ENCODE measurements around the gene SMAD3.

The SMAD3 gene

DNA sequence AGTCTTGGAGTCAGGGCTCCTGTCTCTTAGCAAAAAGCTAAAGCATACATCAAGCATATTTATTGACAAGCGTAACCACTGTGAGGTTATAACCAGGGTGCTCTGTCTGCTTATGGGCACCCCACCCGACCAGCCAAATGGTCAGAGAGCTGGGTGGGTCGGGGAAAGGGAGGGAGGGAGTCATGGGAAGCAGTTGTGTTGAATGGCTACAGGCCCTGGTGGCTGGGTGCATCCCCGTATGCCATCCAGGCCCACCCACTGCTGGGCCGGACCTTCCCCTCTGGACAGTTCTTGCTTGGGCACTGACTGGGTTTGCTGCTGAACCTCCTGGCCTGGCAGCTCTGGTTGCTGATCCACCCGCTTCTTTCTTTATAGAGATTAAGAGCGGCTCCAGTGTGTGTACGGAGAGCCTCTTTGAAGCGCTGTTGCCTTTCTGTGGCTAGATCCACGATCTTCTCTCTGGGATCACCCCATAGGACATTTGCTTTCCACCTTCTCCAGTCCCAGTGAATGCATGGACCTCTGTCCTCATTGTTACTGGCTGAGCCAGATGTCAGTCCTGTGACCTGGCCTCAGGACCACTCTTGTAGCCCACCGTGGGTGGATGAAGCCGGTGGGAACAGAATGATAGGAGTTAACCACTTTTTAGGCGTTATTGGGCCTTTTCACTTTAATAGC is 59.6 kb downstream of the SMAD3 start:
- no peak for DNase-seq (ENCODE audit: low read depth in 1 of 2, low spot score in 1 of 2)

GRCh38 chr15:67125589-67126502 is 60.4 kb downstream of the SMAD3 start:
- DNase-seq (ENCODE audit: low read depth in 1 of 2, low spot score in 1 of 2) = no peak

DNA sequence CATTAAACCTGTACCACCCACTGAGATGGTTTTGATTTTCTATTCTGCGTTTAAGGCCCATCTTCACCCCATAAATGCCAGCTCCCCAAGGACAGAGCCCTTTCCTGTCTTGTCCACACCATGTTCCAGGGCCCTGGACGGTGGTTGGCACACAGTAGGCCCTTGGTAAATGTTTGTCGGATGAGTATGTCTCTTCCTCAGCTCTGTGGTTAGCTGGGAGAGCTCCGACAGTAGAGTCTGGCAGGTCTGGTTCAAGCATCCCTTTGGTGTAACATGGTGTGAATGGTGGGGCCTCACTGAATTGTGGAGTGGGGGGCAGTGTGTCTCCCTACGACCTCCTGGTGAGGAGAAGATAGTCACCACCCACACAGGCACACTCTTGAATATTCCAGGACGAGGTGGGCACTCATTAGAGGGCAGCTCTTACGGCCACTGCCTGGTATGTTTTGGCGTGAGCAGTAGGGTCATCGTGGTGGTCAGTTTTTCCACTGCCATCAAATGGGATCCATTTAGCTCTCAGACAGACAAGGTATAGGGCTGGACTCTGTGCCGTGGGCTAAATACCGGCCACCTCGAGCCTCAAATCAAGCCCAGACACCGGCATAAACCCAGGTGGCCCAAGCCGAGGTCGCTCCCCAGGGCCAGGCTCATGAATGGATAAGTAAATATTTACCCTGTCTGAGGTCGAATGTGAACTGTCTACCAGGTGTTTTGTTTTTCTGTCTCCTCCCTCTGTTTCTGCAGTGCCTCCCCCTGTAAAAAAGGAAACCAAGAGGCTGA is 61.3 kb downstream of the SMAD3 start:
- no peak for DNase-seq (ENCODE audit: low read depth in 1 of 2, low spot score in 1 of 2)

DNA sequence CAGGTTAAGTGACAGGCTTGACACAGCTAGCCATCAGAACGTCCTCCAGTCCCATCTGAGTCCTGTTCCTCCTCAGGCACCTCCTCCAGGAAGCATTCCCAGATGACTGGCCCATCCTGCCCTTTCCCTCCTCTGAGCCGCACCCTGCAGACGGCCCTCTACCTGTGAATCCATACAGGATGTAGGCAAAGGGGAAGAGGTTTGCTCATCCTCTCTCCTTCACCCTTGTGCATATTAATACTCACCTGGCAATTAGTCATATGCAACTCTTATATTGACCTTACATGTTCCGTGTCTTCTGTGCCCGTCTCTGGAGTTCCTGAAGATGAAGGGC is 61.9 kb downstream of the SMAD3 start:
- no peak for DNase-seq (ENCODE audit: low read depth in 1 of 2, low spot score in 1 of 2)

DNA sequence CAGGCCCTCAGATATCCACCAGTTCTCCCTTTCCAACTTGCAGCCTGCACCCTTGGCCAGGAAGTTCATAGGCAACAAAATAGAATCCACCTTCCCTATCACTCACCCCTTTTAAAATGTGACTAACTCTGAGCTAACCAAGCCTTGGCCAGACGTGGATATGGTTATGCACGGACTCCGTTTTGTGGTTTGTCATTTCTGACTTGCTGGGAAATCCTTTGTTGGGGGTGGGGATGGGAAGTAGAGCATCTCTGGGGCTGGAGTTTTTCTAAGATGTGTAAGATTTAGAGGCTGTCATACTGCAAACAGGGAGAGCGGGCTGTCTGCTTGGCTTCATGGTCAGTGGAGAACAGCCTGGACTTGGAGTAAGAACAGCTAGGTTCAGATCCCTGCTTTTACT is 62.6 kb downstream of the SMAD3 start:
- DNase-seq (ENCODE audit: low read depth in 1 of 2, low spot score in 1 of 2) = no peak

DNA sequence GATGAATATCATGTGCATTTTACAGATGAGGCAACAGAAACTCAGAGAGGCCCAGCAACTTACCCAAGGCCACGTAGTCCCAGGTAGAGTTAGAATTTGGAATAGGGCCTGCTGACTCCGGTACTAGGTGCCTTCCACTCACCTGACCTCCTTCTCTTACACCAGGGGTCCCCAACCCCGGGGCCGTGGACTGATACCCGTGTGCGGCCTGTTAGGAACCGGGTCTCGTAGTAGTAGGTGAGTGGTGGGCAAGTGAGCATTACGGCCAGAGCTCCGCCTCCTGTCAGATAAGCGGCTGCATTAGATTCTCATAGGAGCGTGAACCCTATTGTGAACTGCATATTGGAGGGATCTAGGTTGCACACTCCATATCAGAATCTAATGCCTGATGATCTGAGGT is 64.8 kb downstream of the SMAD3 start:
- DNase-seq (ENCODE audit: low read depth in 1 of 2, low spot score in 1 of 2) = no peak

GRCh38 chr15:67130673-67131601 is 65.5 kb downstream of the SMAD3 start:
- no peak for DNase-seq (ENCODE audit: low read depth in 1 of 2, low spot score in 1 of 2)

- no peak for DNase-seq (ENCODE audit: low read depth in 1 of 2, low spot score in 1 of 2)
Measured at GRCh38 chr15:67132276-67132675, 66.9 kb downstream of the SMAD3 start.

DNA sequence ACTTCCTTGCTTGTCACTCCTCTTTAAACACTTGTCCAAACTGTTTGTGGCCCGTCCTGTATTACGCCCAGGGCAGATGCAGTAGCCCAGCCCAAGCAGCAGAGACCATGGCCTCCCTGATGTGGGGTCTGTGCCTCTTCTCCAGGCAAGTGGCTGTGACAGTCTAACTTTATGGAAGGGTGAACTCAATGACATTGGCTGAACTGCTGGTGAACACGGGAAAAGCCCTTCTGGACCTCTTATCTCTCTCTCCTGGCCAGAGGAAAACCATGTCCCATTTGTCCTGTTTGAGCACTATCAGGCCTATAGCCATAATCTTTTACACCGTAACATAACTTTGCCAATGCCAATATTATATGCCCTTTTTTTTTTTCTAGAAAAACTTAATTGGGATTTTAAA is 67.6 kb downstream of the SMAD3 start:
- no peak for DNase-seq (ENCODE audit: low read depth in 1 of 2, low spot score in 1 of 2)

GRCh38 chr15:67133738-67134066 is 68.3 kb downstream of the SMAD3 start:
- DNase-seq (ENCODE audit: low read depth in 1 of 2, low spot score in 1 of 2) = no peak

DNA sequence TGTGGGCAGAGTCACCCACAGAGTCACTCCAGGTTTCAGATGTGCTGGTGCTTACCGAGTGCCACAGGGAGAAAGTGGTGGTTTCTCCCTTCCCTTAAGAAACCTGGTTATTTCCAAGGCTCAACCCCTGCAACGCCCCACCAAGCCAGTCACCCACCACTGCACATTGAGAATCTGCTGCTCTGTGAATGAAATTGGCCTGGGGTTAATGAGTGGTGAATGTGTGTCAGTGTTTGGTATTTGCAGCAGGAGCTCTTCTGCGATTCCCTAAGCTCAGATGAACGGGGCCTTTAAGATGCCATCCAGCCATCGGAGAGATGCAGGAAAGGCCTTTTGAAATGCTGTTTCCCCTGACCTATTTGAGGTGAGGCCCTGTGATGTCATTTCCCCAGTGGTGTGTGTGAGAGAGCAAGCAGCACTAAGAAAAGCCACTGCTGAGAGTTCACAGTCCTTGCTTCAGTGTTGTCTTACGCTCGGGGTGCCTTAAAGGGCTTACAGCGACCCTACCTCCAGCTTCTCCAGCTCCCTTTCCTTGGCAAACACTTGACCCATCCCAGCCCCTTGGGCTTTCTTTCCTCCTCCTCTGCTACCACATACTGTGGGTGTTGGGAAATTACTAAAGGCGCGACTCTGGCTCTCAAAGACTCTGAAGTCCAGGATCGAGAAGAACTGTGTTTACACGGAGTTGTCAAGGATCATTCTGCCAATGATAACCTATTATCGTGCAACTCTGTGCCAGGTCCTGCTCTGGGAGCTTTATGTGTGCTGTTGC is 68.9 kb downstream of the SMAD3 start:
- peak in 1 of 2 donors; percentile 56 for DNase-seq (ENCODE audit: low read depth in 1 of 2, low spot score in 1 of 2)

DNA sequence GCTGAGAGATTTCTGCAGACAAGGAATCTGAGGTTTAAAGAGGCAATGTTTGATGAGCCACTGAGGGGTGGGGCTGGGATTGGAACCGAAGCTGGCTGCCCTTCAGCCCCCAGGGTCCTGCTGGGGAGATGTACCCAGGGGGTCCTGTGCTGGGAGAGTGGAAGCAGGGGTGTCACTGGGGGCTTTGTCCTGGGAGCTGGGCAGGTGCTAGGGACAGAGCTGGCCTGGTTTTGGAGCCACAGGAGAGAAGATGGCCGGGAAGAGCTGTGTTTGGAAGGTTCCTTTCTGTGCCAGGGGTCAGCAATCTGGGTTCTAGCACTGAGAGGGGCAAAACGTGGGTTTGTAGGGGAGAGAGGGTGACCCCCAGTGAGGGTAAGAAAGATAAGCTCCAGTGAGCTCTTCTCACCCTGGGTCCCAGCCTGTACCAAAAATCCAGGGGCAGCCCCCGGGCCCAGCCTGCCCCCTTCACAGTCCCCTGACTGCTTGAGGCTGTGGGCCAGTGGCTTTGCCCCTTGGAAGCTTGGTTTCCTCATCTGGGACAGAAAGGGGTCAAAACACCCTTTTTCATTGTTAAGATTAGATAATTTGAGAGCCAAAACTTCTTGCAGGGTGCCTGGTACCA is 69.6 kb downstream of the SMAD3 start:
- DNase-seq (ENCODE audit: low read depth in 1 of 2, low spot score in 1 of 2) = no peak

DNA sequence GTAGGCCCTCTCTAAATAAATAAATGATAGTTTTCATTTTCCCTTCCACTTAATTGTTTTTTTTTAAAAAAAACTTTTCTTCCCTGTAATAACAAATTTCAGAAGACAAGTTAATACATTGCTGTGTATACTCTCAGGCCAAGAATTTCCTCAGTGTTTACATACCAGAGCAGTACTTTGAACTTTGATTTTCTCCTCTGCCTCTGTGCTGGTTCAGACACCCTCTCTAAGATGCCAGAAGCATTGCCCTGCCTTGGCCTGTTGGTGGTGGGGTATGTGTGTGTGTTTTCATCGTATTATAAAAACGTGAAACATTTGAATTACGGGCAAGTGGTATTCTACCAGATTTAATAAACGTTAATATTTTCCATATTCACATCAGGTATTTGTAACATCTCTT is 70.1 kb downstream of the SMAD3 start:
- no peak for DNase-seq (ENCODE audit: low read depth in 1 of 2, low spot score in 1 of 2)

DNA sequence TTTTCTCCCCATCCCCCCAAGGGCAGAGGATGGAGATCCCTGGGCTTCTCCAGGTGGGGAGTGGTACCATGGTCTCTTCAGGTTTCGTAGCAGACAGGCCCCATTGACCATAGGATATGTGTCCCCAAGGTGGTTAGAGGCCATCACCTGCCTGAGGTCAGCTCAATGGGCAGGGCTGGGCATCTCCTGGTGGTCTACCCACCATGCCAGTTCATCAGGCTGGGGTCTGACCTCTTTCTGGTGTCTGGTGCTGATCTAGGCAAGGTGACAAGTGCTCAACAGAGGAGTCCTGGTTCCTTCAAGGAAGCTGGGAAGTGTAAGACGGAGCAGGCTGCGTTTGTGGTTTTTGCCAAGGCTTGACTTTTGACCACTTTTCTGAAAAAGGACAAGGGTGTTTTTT is 71.4 kb downstream of the SMAD3 start:
- DNase-seq (ENCODE audit: low read depth in 1 of 2, low spot score in 1 of 2) = no peak

- no peak for DNase-seq (ENCODE audit: low read depth in 1 of 2, low spot score in 1 of 2)
Measured at GRCh38 chr15:67137319-67137718, 71.9 kb downstream of the SMAD3 start.

GRCh38 chr15:67137951-67138848 is 72.8 kb downstream of the SMAD3 start:
- DNase-seq (ENCODE audit: low read depth in 1 of 2, low spot score in 1 of 2) = no peak

DNA sequence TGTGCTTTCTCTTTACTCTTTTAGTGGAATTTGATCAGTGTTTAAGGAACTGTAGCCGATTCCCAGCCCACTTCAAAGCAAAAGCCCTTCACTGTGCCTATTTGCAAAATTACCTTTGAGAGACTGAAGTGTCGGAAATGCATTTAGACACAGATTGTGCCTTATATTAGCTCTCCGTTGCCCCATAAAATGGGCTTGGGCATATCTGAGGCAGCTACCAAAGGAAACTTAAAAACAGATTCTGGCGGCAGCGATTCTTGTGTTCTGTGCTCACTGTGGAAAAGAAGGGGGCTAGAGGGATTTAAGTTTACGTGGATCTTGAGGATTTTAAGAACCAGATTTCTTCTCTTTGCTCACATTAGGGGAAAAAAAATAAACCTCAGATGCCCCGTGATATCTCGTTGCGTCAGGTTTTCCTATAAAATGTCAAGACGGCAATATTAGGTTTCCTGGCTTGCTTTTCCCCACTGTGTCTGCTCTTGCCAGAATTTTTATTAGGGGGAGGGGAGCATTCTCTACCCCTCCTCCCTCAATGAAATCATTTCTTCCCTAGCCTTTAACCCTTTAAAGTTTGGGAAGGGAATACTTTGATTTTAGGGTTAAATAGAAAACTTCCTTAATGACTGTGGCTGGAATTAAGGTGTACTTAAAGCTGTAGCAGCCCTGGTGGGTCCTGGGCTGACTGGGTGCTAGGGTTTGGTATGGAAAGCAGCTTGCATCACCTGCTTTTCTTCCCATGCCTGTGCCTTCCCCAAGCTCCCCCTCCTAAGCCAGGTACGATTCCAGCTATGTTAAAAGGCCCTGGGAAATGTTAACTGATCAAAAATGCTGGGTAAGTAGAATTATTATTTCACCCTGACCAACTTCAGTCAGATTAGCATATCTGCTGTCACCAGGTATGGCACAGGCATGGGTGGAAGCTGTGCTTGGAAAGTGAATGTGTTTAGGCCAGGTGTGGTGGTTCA is 73.8 kb downstream of the SMAD3 start:
- no peak for DNase-seq (ENCODE audit: low read depth in 1 of 2, low spot score in 1 of 2)

All from activated CD4-positive, alpha-beta T cell treated with anti-CD3 and anti-CD28 coated beads, Interleukin-2, amount 50 U/mL, for 24 hours (primary cell).